Measurements from ENCODE around the gene SLC25A10. TPM values are rescaled to one million over a fixed set of nuclear protein-coding genes. Genes with fewer than 3 reads are reported as not detected.

The SLC25A10 gene
- total and polyA plus RNA-seq, 8 donors, result 3.5 to 55.6 (median 33.6) TPM

GRCh38 chr17:81700353-81701287 is 11.5 kb upstream of the SLC25A10 start:
- WGBS, 5 donors, result 83 to 88% (median 84%) methylated on average over 18 to 25 of the region's 25 CpGs
- TF ChIP-seq EP300 (IDR thresholded peaks at IDR 0.05) (no peak), POLR2A (IDR thresholded peaks at IDR 0.05) (no peak), POLR2AphosphoS5 (IDR thresholded peaks at IDR 0.05) (no peak)
- TF ChIP-seq, protein P1, sequence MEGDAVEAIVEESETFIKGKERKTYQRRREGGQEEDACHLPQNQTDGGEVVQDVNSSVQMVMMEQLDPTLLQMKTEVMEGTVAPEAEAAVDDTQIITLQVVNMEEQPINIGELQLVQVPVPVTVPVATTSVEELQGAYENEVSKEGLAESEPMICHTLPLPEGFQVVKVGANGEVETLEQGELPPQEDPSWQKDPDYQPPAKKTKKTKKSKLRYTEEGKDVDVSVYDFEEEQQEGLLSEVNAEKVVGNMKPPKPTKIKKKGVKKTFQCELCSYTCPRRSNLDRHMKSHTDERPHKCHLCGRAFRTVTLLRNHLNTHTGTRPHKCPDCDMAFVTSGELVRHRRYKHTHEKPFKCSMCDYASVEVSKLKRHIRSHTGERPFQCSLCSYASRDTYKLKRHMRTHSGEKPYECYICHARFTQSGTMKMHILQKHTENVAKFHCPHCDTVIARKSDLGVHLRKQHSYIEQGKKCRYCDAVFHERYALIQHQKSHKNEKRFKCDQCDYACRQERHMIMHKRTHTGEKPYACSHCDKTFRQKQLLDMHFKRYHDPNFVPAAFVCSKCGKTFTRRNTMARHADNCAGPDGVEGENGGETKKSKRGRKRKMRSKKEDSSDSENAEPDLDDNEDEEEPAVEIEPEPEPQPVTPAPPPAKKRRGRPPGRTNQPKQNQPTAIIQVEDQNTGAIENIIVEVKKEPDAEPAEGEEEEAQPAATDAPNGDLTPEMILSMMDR (IDR thresholded peaks at IDR 0.05), result no peak
- Histone ChIP-seq H3K4me3 (peak overlapping the region in 1 of 4 donors; percentile 86), H3K27ac (peak overlapping the region in 1 of 5 donors; percentile 34), H3K9me3 (no peaks in the 10 kb centered on the region), H3K27me3 (no peaks in the 10 kb centered on the region), H3K4me1 (peaks cover 33 to 43% (median 40%) of the 10 kb centered on the region in 4 donors), H3K36me3 (peaks cover 49 to 70% (median 69%) of the 10 kb centered on the region in 4 donors)
- DNase-seq, result no peak
- intact Hi-C loops (cut with DNase I; ENCODE audit: low total_unique reads), result no loop called here

GRCh38 chr17:81701288-81702071 is 10.6 kb upstream of the SLC25A10 start:
- peak overlapping the region in 4 of 5 donors; percentile 95 to 98 (median 95) for H3K27ac ChIP-seq
- H3K27me3 ChIP-seq, result no peaks in the 10 kb centered on the region
- DNase-seq, result no peak
- peaks cover 50 to 70% (median 69%) of the 10 kb centered on the region in 4 donors for H3K36me3 ChIP-seq
- H3K9me3 ChIP-seq, result no peaks in the 10 kb centered on the region
- no peak for TF ChIP-seq POLR2AphosphoS5 (IDR thresholded peaks at IDR 0.05)
- no peak for TF ChIP-seq EP300 (IDR thresholded peaks at IDR 0.05)
- no peak for TF ChIP-seq POLR2A (IDR thresholded peaks at IDR 0.05)
- TF ChIP-seq, protein P1 (IDR thresholded peaks at IDR 0.05), result no peak
- peaks cover 33 to 43% (median 40%) of the 10 kb centered on the region in 4 donors for H3K4me1 ChIP-seq
- 54 to 75% (median 61%) methylated on average over 17 to 23 of the region's 23 CpGs for WGBS, 5 donors
- peak overlapping the region; percentile 79 to 87 (median 86) for H3K4me3 ChIP-seq
- intact Hi-C loops (cut with DNase I; ENCODE audit: low total_unique reads), result no loop called here

DNA sequence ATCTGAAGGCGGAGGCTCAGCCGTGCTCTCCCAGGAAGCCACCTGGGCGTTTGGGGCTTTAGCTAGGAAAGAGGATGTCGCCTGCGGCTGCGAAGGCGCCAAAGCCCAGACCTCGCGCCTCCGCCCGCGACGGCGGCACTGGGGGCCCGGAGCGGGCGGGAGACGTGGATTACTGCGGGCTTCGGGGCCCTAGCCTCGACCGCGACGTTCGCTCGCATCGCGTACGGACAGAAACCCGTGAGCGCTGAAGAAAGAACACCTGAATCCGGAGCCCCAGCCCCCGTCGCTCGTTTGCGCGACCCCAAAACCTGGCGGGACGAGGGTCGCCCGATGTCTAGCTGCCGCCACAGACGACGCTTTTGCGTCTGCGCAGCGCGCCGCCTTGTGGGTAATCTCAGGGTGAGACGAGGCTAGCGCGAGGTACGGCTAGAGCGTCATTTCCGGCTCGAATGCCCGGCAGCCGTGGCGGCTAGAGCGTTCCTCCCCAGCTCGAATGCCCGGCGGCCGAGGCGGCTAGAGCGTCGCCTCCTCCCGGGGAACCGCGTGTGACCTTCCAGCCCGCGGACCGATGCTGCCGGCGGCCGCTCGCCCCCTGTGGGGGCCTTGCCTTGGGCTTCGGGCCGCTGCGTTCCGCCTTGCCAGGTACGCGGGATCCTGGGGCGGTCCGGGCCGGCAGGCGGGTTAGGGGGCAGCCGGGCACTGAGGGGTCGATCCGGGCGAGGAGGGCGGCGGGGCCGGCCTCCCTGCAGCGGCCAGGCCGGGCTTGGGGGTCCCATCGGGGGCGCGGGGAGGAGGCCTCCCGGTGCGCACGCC is 8.9 kb upstream of the SLC25A10 start, which contains the start of gene MRPL12:
Gene MRPL12 (plus strand): TSS at position 434 of the 813 bp plus-strand sequence. CDS start 135 bp downstream, at position 569.
- H3K36me3 ChIP-seq, result peaks cover 50 to 70% (median 68%) of the 10 kb centered on the region in 4 donors
- no peaks in the 10 kb centered on the region for H3K9me3 ChIP-seq
- 0 to 1% (median 0%) methylated on average over 5 to 102 of the region's 102 CpGs for WGBS, 5 donors

More for the DNA sequence above, 8.9 kb upstream of the SLC25A10 start, which contains the start of gene MRPL12:
- Histone ChIP-seq H3K27ac (peak within 1 kb of the TSS; percentile 78 to 98 (median 95)), H3K4me3 (peak within 1 kb of the TSS; percentile 79 to 87 (median 86)), H3K27me3 (no peaks in the 10 kb centered on the region), H3K4me1 (peaks cover 33 to 43% (median 40%) of the 10 kb centered on the region in 4 donors)
- TF ChIP-seq EP300 (IDR thresholded peaks at IDR 0.05), result no peak
- peak; percentile 95 to 99 (median 97) for TF ChIP-seq POLR2AphosphoS5 (IDR thresholded peaks at IDR 0.05)
- TF ChIP-seq POLR2A (IDR thresholded peaks at IDR 0.05), result peak in 1 of 4 donors; percentile 64
- TF ChIP-seq, protein P1 (IDR thresholded peaks at IDR 0.05), result peak in 4 of 7 experiments; percentile 17 to 40 (median 30)
- DNase-seq, result peak; percentile 94 to 98
- intact Hi-C loops (cut with DNase I; ENCODE audit: low total_unique reads), result no loop called here
